ENCODE results near the gene SLC2A4RG.

The SLC2A4RG gene

GRCh38 chr20:63696628-63697356 is 42.8 kb upstream of the SLC2A4RG start, which contains the start of gene TNFRSF6B:
TNFRSF6B (plus strand) TSS chr20:63696652; CDS start chr20:63696768, 116 bp downstream.
- no peak for DNase-seq (ENCODE audit: low spot score)
- no peak for TF ChIP-seq CTCF (IDR thresholded peaks at IDR 0.05; ENCODE audit: borderline replicate concordance, control extremely low read depth, extremely low read depth, insufficient read depth, missing control alignments)
- in situ Hi-C loops (cut with MboI; ENCODE audit: low sequenced_read_pairs, unreplicated experiment): no loop called here

DNA sequence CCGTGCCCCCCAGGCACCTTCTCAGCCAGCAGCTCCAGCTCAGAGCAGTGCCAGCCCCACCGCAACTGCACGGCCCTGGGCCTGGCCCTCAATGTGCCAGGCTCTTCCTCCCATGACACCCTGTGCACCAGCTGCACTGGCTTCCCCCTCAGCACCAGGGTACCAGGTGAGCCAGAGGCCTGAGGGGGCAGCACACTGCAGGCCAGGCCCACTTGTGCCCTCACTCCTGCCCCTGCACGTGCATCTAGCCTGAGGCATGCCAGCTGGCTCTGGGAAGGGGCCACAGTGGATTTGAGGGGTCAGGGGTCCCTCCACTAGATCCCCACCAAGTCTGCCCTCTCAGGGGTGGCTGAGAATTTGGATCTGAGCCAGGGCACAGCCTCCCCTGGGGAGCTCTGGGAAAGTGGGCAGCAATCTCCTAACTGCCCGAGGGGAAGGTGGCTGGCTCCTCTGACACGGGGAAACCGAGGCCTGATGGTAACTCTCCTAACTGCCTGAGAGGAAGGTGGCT is 42.2 kb upstream of the SLC2A4RG start:
- TF ChIP-seq CTCF (IDR thresholded peaks at IDR 0.05; ENCODE audit: borderline replicate concordance, control extremely low read depth, extremely low read depth, insufficient read depth, missing control alignments): no peak
- in situ Hi-C loops (cut with MboI; ENCODE audit: low sequenced_read_pairs, unreplicated experiment): no loop called here
- no peak for DNase-seq (ENCODE audit: low spot score)

DNA sequence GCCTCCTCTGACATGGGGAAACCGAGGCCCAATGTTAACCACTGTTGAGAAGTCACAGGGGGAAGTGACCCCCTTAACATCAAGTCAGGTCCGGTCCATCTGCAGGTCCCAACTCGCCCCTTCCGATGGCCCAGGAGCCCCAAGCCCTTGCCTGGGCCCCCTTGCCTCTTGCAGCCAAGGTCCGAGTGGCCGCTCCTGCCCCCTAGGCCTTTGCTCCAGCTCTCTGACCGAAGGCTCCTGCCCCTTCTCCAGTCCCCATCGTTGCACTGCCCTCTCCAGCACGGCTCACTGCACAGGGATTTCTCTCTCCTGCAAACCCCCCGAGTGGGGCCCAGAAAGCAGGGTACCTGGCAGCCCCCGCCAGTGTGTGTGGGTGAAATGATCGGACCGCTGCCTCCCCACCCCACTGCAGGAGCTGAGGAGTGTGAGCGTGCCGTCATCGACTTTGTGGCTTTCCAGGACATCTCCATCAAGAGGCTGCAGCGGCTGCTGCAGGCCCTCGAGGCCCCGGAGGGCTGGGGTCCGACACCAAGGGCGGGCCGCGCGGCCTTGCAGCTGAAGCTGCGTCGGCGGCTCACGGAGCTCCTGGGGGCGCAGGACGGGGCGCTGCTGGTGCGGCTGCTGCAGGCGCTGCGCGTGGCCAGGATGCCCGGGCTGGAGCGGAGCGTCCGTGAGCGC is 41.6 kb upstream of the SLC2A4RG start:
- in situ Hi-C loops (cut with MboI; ENCODE audit: low sequenced_read_pairs, unreplicated experiment): no loop called here
- no peak for TF ChIP-seq CTCF (IDR thresholded peaks at IDR 0.05; ENCODE audit: borderline replicate concordance, control extremely low read depth, extremely low read depth, insufficient read depth, missing control alignments)
- DNase-seq (ENCODE audit: low spot score): no peak

DNA sequence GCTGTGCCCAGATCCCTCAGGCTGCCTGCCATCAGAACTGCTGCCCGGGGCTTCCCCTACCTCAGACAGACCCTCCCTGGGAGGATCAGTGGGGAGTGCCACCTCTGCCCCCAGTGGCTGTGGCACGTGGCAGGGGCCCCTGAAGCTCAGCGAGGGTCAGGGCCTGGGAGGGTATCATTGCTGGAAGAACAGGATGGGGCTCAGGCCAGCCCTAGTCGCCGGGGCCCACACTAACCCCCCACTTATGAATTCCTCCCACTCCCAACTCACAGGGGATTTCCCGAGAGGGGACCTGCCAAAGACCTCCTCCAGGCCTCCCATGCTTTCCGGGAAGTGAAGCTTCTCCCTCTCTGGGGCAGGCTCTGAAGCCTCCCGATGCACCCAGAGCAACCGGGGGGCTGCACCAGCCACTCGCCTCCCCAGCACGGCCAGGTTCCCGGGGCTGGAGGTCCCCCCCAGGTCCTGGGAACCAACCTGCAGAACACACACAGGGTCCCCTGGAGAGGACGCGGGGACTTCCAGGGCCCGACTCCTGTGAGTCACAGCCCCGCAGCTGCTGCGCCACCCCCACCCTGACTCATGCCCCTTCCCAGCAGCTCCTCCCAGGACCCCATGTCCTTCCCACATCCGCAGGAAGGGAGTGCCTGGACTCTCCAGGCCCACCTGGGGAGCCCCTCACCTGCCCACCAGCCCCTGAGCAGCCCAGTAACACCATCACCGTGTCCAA is 40.7 kb upstream of the SLC2A4RG start:
- in situ Hi-C loops (cut with MboI; ENCODE audit: low sequenced_read_pairs, unreplicated experiment): no loop called here
- DNase-seq (ENCODE audit: low spot score): peak; percentile 82
- TF ChIP-seq CTCF (IDR thresholded peaks at IDR 0.05; ENCODE audit: borderline replicate concordance, control extremely low read depth, extremely low read depth, insufficient read depth, missing control alignments): no peak

DNA sequence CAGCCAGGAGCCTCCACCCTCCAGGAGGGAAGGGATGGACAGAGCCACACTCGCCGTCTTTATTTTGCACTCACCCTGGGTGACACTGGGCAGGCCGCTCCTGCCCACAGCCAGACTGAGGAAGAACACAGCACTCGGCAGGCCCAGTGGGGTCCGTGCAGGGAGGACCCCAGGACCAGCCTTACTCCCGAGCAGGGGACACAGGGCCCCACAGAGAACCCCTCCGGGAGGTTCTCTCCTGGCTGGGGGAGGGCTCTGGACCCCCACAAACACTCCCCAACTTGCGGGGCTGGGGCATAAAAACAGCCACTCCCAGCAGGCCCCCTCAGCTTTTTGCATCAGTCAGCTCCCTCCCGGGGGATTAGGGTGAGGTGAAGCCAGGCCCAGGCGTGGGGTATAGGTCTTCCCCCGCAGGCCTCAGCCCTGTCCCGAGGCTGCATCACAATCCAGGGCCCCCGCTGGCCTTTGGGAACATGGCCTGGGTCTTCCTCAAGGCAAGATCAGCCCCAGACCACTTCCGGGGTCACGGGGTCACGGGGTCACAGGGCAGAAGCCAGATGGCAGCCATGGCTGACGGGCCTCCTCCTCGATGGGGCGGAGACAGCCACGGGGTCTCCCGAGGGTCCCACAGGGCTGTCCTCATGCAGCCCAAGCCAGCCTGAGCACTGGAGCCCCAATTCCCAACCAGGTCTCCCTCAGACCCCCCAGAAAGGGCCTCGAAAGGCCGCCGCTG is 39.9 kb upstream of the SLC2A4RG start:
- DNase-seq (ENCODE audit: low spot score): peak; percentile 24
- in situ Hi-C loops (cut with MboI; ENCODE audit: low sequenced_read_pairs, unreplicated experiment): loop anchor here (10.0 kb wide), 1 partner anchor 155 kb away; no protein-coding TSS in a partner anchor

More for the DNA sequence above, 39.9 kb upstream of the SLC2A4RG start:
- TF ChIP-seq CTCF (IDR thresholded peaks at IDR 0.05; ENCODE audit: borderline replicate concordance, control extremely low read depth, extremely low read depth, insufficient read depth, missing control alignments): no peak
